ENCODE data around the gene TGM6.

- TF ChIP-seq CTCF (IDR thresholded peaks at IDR 0.05) (no peak), POLR2A (IDR thresholded peaks at IDR 0.05) (no peak)
Observed at GRCh38 chr20:2408111-2408510, 27.4 kb downstream of the TGM6 start.
